GM23338 (cell line): ENCODE data around the gene TMEM250. TPM values are rescaled to one million over a fixed set of nuclear protein-coding genes. Genes with fewer than 3 reads are reported as not detected.

ENCODE experiments used
- ATAC-seq: fragments of 200-7000 bp; cut with Tn5 transposase; 3 replicates; pipeline ENCODE4 v1.9.1; 2020
- DNase-seq: peaks from one replicate; pipeline ENCODE4 v3.0.0-alpha.2; 2015; ENCODE audit warnings: low spot score
- H2AFZ ChIP-seq: fragments of 200-600 bp; sonication (generic); 2 replicates; pipeline ENCODE4 v1.8.0; 2016; ENCODE audit warnings: antibody characterized with exemption, mild to moderate bottlenecking, moderate library complexity
- H3F3A ChIP-seq: fragments of 200-600 bp; sonication (generic); replicated peaks from 2 replicates; pipeline ENCODE4 v1.8.0; 2017; ENCODE audit warnings: antibody characterized with exemption, mixed run types, low read depth
- H3K27ac ChIP-seq: fragments of 200-600 bp; sonication (generic); 2 replicates; pipeline ENCODE4 v1.6.1; 2016; ENCODE audit warnings: low read depth
- H3K27me3 ChIP-seq: fragments of 200-600 bp; sonication (generic); 2 replicates; pipeline ENCODE4 v1.8.0; 2016; ENCODE audit warnings: mild to moderate bottlenecking, mixed run types, moderate library complexity; ENCODE audit not compliant: insufficient read depth
- H3K36me3 ChIP-seq: fragments of 200-600 bp; sonication (generic); 2 replicates; pipeline ENCODE4 v1.8.0; 2016; ENCODE audit warnings: mild to moderate bottlenecking; ENCODE audit not compliant: insufficient read depth
- H3K4me1 ChIP-seq: fragments of 200-600 bp; sonication (generic); 2 replicates; pipeline ENCODE4 v1.8.0; 2016; ENCODE audit warnings: mild to moderate bottlenecking, moderate library complexity; ENCODE audit not compliant: insufficient read depth
- H3K4me2 ChIP-seq: fragments of 200-600 bp; sonication (generic); 2 replicates; pipeline ENCODE4 v1.7.1; 2017; ENCODE audit warnings: mixed run types
- H3K4me3 ChIP-seq: fragments of 200-600 bp; sonication (generic); 2 replicates; pipeline ENCODE4 v1.6.1; 2016; ENCODE audit warnings: mixed run types
- H3K79me2 ChIP-seq: fragments of 200-600 bp; sonication (generic); replicated peaks from 2 replicates; pipeline ENCODE4 v1.8.0; 2017; ENCODE audit warnings: mild to moderate bottlenecking; ENCODE audit not compliant: insufficient read depth
- H3K9me2 ChIP-seq: fragments of 200-600 bp; sonication (generic); 2 replicates; pipeline ENCODE4 v1.8.0; 2017; ENCODE audit not compliant: insufficient read depth
- H4K20me1 ChIP-seq: fragments of 200-600 bp; sonication (generic); replicated peaks from 2 replicates; pipeline ENCODE4 v1.8.0; 2017; ENCODE audit warnings: mild to moderate bottlenecking; ENCODE audit not compliant: insufficient read depth
- H3K27ac Mint-ChIP-seq: 2 replicates; pipeline ENCODE4 v1.8.0; 2020; ENCODE audit warnings: inconsistent platforms, mild to moderate bottlenecking, moderate library complexity, mixed read lengths
- H3K27me3 Mint-ChIP-seq: 3 replicates; pipeline ENCODE4 v1.8.0; 2022; ENCODE audit warnings: low read depth, mild to moderate bottlenecking, moderate library complexity, mixed read lengths, inconsistent platforms; ENCODE audit not compliant: insufficient read depth, poor library complexity
- H3K36me3 Mint-ChIP-seq: 3 replicates; pipeline ENCODE4 v1.8.0; 2021; ENCODE audit warnings: low read depth, mild to moderate bottlenecking, inconsistent platforms, moderate library complexity, mixed read lengths
- H3K4me1 Mint-ChIP-seq: 3 replicates; pipeline ENCODE4 v1.8.0; 2020; ENCODE audit warnings: mild to moderate bottlenecking, inconsistent platforms, mixed read lengths
- H3K4me3 Mint-ChIP-seq: 3 replicates; pipeline ENCODE4 v1.8.0; 2021; ENCODE audit warnings: moderate library complexity, mild to moderate bottlenecking, inconsistent platforms, mixed read lengths
- H3K9me3 Mint-ChIP-seq: 3 replicates; pipeline ENCODE4 v1.8.0; 2020; ENCODE audit warnings: moderate library complexity, mild to moderate bottlenecking, inconsistent platforms, mixed read lengths
- ETS1 ChIP-seq: IDR thresholded peaks from 2 replicates; pipeline ENCODE4 v1.6.1; 2016; ENCODE audit warnings: antibody characterized with exemption
- EZH2 ChIP-seq: fragments of 200-600 bp; sonication (generic); IDR thresholded peaks from one replicate; pipeline ENCODE4 v1.8.0; 2017; ENCODE audit warnings: antibody characterized with exemption, mild to moderate bottlenecking, low read depth; ENCODE audit not compliant: unreplicated experiment
- EZH2phosphoT487 ChIP-seq: fragments of 200-600 bp; sonication (generic); IDR thresholded peaks from one replicate; pipeline ENCODE4 v1.8.1; 2018; ENCODE audit warnings: antibody characterized with exemption; ENCODE audit not compliant: unreplicated experiment
- JUNB ChIP-seq: IDR thresholded peaks from one replicate; pipeline ENCODE4 v1.6.1; 2016; ENCODE audit warnings: antibody characterized with exemption; ENCODE audit not compliant: unreplicated experiment
- POLR2AphosphoS5 ChIP-seq: IDR thresholded peaks from 2 replicates; pipeline ENCODE4 v1.6.1; 2016; ENCODE audit warnings: antibody characterized with exemption, low read depth
- STAT1 ChIP-seq: IDR thresholded peaks from one replicate; pipeline ENCODE4 v1.6.1; 2016; ENCODE audit warnings: antibody characterized with exemption; ENCODE audit not compliant: unreplicated experiment
- ZNF114 ChIP-seq: fragments of 250-450 bp; sonication (Bioruptor Pico); IDR thresholded peaks from 2 replicates; pipeline ENCODE4 v1.5.0; 2020; ENCODE audit warnings: mild to moderate bottlenecking, moderate library complexity
- polyA plus RNA-seq: library from polyadenylated mRNA; unstranded; fragments of >200 nt; fragmentation: Nextera tagmentation; extraction: Ambion mirVana; gene quantifications from 2 replicates; pipeline ENCODE4 v1.2.1, GENCODE V29; 2016
- total RNA-seq: library from RNA; depleted of rRNA; stranded (reverse); fragments of >200 nt; shearing (Covaris generic); gene quantifications from 2 replicates; pipeline ENCODE4 v1.2.3, GENCODE V29; 2014
- TF ChIP-seq, protein P1 (sequence below): IDR thresholded peaks from one replicate; pipeline ENCODE4 v1.6.1; 2018; ENCODE audit warnings: antibody characterized with exemption; ENCODE audit not compliant: unreplicated experiment
- TF ChIP-seq, protein P2 (sequence below), 2 experiments: fragments of 200-600 bp in 1 of 2; sonication (generic) in 1 of 2; conservative IDR thresholded peaks; 2 replicates each; pipeline versions ENCODE4 v1.5.1 to v1.6.1; 2016 to 2017; ENCODE audit warnings: antibody characterized with exemption in 2 of 2, low read depth in 2 of 2, mild to moderate bottlenecking in 2 of 2, moderate library complexity in 1 of 2
- TF ChIP-seq, protein P3 (sequence below): fragments of 250-450 bp; sonication (Bioruptor Pico); IDR thresholded peaks from 2 replicates; pipeline ENCODE4 v1.5.0; 2020; ENCODE audit warnings: mild to moderate bottlenecking, moderate library complexity

TMEM250 gene
- total and polyA plus RNA-seq, 2 experiments from 2014 or later: 12.2 to 39.2 TPM

- TF ChIP-seq ETS1: peak; percentile 48; the same call in 1 of the 2 replicates
Observed at GRCh38 chr9:136118320-136119060, at the start of gene TMEM250 (continued).

- Mint-ChIP-seq H3K27ac (no peak overlapping the region), H3K4me1 (peaks cover 6% of the 10 kb centered on the region; the same call in 1 of the 3 replicates), H3K9me3 (peaks cover 16% of the 10 kb centered on the region), H3K36me3 (peaks cover 2% of the 10 kb centered on the region; the same call in 1 of the 3 replicates), H3K27me3 (peaks cover 2% of the 10 kb centered on the region), H3K4me3 (no peak overlapping the region)
- no peak for ATAC-seq
- H3K27me3 ChIP-seq: no peaks in the 10 kb centered on the region
- no peak overlapping the region for H2AFZ ChIP-seq
- no peaks in the 10 kb centered on the region for H3K79me2 ChIP-seq
- no peaks in the 10 kb centered on the region; the same call in 1 of the 2 replicates for H3K4me1 ChIP-seq
- no peak overlapping the region for H3K27ac ChIP-seq
- no peaks in the 10 kb centered on the region for H4K20me1 ChIP-seq
- no peaks in the 10 kb centered on the region for H3K36me3 ChIP-seq
- no peak for DNase-seq
- no peaks in the 10 kb centered on the region for H3K9me2 ChIP-seq
- no peak overlapping the region for H3K4me3 ChIP-seq
- no peaks in the 10 kb centered on the region for H3F3A ChIP-seq
- no peak overlapping the region for H3K4me2 ChIP-seq
- TF ChIP-seq, protein P1, sequence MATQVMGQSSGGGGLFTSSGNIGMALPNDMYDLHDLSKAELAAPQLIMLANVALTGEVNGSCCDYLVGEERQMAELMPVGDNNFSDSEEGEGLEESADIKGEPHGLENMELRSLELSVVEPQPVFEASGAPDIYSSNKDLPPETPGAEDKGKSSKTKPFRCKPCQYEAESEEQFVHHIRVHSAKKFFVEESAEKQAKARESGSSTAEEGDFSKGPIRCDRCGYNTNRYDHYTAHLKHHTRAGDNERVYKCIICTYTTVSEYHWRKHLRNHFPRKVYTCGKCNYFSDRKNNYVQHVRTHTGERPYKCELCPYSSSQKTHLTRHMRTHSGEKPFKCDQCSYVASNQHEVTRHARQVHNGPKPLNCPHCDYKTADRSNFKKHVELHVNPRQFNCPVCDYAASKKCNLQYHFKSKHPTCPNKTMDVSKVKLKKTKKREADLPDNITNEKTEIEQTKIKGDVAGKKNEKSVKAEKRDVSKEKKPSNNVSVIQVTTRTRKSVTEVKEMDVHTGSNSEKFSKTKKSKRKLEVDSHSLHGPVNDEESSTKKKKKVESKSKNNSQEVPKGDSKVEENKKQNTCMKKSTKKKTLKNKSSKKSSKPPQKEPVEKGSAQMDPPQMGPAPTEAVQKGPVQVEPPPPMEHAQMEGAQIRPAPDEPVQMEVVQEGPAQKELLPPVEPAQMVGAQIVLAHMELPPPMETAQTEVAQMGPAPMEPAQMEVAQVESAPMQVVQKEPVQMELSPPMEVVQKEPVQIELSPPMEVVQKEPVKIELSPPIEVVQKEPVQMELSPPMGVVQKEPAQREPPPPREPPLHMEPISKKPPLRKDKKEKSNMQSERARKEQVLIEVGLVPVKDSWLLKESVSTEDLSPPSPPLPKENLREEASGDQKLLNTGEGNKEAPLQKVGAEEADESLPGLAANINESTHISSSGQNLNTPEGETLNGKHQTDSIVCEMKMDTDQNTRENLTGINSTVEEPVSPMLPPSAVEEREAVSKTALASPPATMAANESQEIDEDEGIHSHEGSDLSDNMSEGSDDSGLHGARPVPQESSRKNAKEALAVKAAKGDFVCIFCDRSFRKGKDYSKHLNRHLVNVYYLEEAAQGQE: no peak
- TF ChIP-seq JUNB (no peak), EZH2 (no peak), POLR2AphosphoS5 (no peak), EZH2phosphoT487 (no peak), ZNF114 (no peak), STAT1 (no peak)
- TF ChIP-seq, protein P2, sequence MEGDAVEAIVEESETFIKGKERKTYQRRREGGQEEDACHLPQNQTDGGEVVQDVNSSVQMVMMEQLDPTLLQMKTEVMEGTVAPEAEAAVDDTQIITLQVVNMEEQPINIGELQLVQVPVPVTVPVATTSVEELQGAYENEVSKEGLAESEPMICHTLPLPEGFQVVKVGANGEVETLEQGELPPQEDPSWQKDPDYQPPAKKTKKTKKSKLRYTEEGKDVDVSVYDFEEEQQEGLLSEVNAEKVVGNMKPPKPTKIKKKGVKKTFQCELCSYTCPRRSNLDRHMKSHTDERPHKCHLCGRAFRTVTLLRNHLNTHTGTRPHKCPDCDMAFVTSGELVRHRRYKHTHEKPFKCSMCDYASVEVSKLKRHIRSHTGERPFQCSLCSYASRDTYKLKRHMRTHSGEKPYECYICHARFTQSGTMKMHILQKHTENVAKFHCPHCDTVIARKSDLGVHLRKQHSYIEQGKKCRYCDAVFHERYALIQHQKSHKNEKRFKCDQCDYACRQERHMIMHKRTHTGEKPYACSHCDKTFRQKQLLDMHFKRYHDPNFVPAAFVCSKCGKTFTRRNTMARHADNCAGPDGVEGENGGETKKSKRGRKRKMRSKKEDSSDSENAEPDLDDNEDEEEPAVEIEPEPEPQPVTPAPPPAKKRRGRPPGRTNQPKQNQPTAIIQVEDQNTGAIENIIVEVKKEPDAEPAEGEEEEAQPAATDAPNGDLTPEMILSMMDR (conservative IDR thresholded peaks at IDR 0.05; ENCODE audit: low read depth in 2 of 2): no peak
- TF ChIP-seq, protein P3, sequence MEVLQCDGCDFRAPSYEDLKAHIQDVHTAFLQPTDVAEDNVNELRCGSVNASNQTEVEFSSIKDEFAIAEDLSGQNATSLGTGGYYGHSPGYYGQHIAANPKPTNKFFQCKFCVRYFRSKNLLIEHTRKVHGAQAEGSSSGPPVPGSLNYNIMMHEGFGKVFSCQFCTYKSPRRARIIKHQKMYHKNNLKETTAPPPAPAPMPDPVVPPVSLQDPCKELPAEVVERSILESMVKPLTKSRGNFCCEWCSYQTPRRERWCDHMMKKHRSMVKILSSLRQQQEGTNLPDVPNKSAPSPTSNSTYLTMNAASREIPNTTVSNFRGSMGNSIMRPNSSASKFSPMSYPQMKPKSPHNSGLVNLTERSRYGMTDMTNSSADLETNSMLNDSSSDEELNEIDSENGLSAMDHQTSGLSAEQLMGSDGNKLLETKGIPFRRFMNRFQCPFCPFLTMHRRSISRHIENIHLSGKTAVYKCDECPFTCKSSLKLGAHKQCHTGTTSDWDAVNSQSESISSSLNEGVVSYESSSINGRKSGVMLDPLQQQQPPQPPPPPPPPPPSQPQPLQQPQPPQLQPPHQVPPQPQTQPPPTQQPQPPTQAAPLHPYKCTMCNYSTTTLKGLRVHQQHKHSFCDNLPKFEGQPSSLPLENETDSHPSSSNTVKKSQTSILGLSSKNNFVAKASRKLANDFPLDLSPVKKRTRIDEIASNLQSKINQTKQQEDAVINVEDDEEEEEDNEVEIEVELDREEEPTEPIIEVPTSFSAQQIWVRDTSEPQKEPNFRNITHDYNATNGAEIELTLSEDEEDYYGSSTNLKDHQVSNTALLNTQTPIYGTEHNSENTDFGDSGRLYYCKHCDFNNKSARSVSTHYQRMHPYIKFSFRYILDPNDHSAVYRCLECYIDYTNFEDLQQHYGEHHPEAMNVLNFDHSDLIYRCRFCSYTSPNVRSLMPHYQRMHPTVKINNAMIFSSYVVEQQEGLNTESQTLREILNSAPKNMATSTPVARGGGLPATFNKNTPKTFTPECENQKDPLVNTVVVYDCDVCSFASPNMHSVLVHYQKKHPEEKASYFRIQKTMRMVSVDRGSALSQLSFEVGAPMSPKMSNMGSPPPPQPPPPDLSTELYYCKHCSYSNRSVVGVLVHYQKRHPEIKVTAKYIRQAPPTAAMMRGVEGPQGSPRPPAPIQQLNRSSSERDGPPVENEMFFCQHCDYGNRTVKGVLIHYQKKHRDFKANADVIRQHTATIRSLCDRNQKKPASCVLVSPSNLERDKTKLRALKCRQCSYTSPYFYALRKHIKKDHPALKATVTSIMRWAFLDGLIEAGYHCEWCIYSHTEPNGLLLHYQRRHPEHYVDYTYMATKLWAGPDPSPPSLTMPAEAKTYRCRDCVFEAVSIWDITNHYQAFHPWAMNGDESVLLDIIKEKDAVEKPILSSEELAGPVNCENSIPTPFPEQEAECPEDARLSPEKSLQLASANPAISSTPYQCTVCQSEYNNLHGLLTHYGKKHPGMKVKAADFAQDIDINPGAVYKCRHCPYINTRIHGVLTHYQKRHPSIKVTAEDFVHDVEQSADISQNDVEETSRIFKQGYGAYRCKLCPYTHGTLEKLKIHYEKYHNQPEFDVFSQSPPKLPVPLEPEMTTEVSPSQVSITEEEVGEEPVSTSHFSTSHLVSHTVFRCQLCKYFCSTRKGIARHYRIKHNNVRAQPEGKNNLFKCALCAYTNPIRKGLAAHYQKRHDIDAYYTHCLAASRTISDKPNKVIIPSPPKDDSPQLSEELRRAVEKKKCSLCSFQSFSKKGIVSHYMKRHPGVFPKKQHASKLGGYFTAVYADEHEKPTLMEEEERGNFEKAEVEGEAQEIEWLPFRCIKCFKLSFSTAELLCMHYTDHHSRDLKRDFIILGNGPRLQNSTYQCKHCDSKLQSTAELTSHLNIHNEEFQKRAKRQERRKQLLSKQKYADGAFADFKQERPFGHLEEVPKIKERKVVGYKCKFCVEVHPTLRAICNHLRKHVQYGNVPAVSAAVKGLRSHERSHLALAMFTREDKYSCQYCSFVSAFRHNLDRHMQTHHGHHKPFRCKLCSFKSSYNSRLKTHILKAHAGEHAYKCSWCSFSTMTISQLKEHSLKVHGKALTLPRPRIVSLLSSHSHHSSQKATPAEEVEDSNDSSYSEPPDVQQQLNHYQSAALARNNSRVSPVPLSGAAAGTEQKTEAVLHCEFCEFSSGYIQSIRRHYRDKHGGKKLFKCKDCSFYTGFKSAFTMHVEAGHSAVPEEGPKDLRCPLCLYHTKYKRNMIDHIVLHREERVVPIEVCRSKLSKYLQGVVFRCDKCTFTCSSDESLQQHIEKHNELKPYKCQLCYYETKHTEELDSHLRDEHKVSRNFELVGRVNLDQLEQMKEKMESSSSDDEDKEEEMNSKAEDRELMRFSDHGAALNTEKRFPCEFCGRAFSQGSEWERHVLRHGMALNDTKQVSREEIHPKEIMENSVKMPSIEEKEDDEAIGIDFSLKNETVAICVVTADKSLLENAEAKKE (CRISPR knock-in tag): no peak
Observed at GRCh38 chr9:136163248-136163850, 44.7 kb upstream of the TMEM250 start.
